PC-9 (cell line): Measurements from ENCODE around the gene CPS1. TPM values are rescaled to one million over a fixed set of nuclear protein-coding genes. Genes with fewer than 3 reads are reported as not detected.

Experiments used
- BruUV-seq: library from RNA; stranded (reverse); fragments of 400-500 nt; replicated peaks from 2 replicates; lab custom pipeline; 2021; lab: Mats Ljungman, UMichigan
- CTCF ChIA-PET: fragments of 300-600 bp; sonication (Branson Sonifier 250); formaldehyde crosslinking; loops from one replicate; lab custom pipeline; 2022; ENCODE audit warnings: antibody characterized with exemption; lab: Charles Lee
- POLR2A ChIA-PET: fragments of 300-600 bp; sonication (Branson Sonifier 250); formaldehyde crosslinking; loops from one replicate; lab custom pipeline; 2022; ENCODE audit warnings: antibody characterized with exemption; ENCODE audit not compliant: unreplicated experiment; lab: Charles Lee
- DNase-seq, 2 experiments: peaks; one replicate each; pipeline versions ENCODE4 v3.0.0 to v3.0.0-alpha.2; 2015 to 2022; ENCODE audit warnings: mixed read lengths in 1 of 2
- H2AFZ ChIP-seq: fragments of 200-600 bp; sonication (generic); 2 replicates; pipeline ENCODE4 v1.8.1; 2017; ENCODE audit warnings: antibody characterized with exemption
- H3F3A ChIP-seq: fragments of 200-600 bp; sonication (generic); 2 replicates; pipeline ENCODE4 v1.8.1; 2017; ENCODE audit warnings: antibody characterized with exemption, mild to moderate bottlenecking, low read depth; ENCODE audit not compliant: insufficient read depth
- H3K27ac ChIP-seq: fragments of 200-600 bp; sonication (generic); 2 replicates; pipeline ENCODE4 v1.6.1; 2016; ENCODE audit warnings: mixed run types
- H3K27me3 ChIP-seq: fragments of 200-600 bp; sonication (generic); 2 replicates; pipeline ENCODE4 v1.6.1; 2016; ENCODE audit warnings: low read depth, mixed run types; ENCODE audit not compliant: insufficient read depth
- H3K36me3 ChIP-seq: fragments of 200-600 bp; sonication (generic); 2 replicates; pipeline ENCODE4 v1.6.1; 2016; ENCODE audit warnings: low read depth, mixed run types
- H3K4me1 ChIP-seq: fragments of 200-600 bp; sonication (generic); replicated peaks from 2 replicates; pipeline ENCODE4 v1.6.1; 2016; ENCODE audit warnings: mixed run types; ENCODE audit not compliant: insufficient read depth
- H3K4me2 ChIP-seq: fragments of 200-600 bp; sonication (generic); 2 replicates; pipeline ENCODE4 v1.6.1; 2017; ENCODE audit warnings: mixed run types
- H3K4me3 ChIP-seq: fragments of 200-600 bp; sonication (generic); 2 replicates; pipeline ENCODE4 v1.6.1; 2016; ENCODE audit warnings: mixed run types
- H3K79me2 ChIP-seq: fragments of 200-600 bp; sonication (generic); 2 replicates; pipeline ENCODE4 v1.6.1; 2017; ENCODE audit warnings: low read depth, mixed run types
- H3K9me2 ChIP-seq: fragments of 200-600 bp; sonication (generic); 2 replicates; pipeline ENCODE4 v1.8.1; 2017; ENCODE audit warnings: mild to moderate bottlenecking; ENCODE audit not compliant: insufficient read depth
- H3K9me3 ChIP-seq: fragments of 200-600 bp; sonication (generic); 2 replicates; pipeline ENCODE4 v1.8.1; 2016; ENCODE audit warnings: low read depth; ENCODE audit not compliant: insufficient read depth
- H4K20me1 ChIP-seq: fragments of 200-600 bp; sonication (generic); 2 replicates; pipeline ENCODE4 v1.8.1; 2017; ENCODE audit not compliant: insufficient read depth
- EZH2 ChIP-seq: fragments of 200-600 bp; sonication (generic); IDR thresholded peaks from 2 replicates; pipeline ENCODE4 v1.8.0; 2017; ENCODE audit warnings: antibody characterized with exemption, low read depth
- intact Hi-C: fragments of 100-400 bp; cut with micrococcal nuclease; formaldehyde crosslinking; loops from one replicate; pipeline ENCODE4 v1.10.0; 2022; ENCODE audit not compliant: unreplicated experiment
- total RNA-seq: library from RNA; stranded (reverse); gene quantifications from 2 replicates; pipeline ENCODE4 v1.2.3, GENCODE V29; 2021
- TF ChIP-seq, protein P1 (sequence below): fragments of 200-600 bp; sonication (generic); conservative IDR thresholded peaks from 2 replicates; pipeline ENCODE4 v1.6.1; 2017; ENCODE audit warnings: mixed run types, antibody characterized with exemption, mild to moderate bottlenecking, moderate library complexity

Gene CPS1
- total RNA-seq, 1 experiment from 2014 or later = 27.5 TPM

DNA sequence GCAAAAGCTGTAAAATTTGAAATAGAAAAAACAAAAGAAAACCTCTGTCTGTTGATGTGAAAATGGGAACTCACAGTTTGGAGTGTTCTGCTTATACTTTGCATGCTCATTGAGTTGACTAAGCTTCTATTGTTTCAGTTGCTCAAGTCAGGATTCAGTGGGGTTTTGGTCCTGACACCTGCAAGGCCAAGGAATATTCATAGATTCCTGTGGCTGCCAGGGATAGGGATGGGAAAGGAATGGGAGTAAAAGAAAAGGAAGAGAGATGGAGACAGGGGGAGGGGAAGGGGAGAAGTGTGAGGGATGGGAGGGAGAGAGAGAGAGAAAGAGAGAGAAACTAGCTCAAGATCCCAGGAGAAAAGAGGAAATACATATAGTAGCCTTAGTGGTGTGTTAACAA lies 1.3 kb downstream of the CPS1 start:
- H3K4me3 ChIP-seq = no peak overlapping the region
- ChIA-PET POLR2A (interaction anchor here (0.7 kb wide), 1 partner anchor 15 kb away, joined by 3 read pairs; no protein-coding TSS in a partner anchor), CTCF (no interaction called here)
- H3K9me2 ChIP-seq = no peaks in the 10 kb centered on the region
- no peaks in the 10 kb centered on the region for H3K27me3 ChIP-seq
- H3K4me1 ChIP-seq = no peaks in the 10 kb centered on the region
- no peak overlapping the region for H3K4me2 ChIP-seq
- no peak overlapping the region for H2AFZ ChIP-seq
- no peak for DNase-seq
- no peaks in the 10 kb centered on the region for H3K9me3 ChIP-seq
- BruUV-seq = no TSS peak
- H3K36me3 ChIP-seq = no peaks in the 10 kb centered on the region
- no peaks in the 10 kb centered on the region for H3F3A ChIP-seq
- intact Hi-C loops = no loop called here
- H4K20me1 ChIP-seq = no peaks in the 10 kb centered on the region
- TF ChIP-seq, protein P1, sequence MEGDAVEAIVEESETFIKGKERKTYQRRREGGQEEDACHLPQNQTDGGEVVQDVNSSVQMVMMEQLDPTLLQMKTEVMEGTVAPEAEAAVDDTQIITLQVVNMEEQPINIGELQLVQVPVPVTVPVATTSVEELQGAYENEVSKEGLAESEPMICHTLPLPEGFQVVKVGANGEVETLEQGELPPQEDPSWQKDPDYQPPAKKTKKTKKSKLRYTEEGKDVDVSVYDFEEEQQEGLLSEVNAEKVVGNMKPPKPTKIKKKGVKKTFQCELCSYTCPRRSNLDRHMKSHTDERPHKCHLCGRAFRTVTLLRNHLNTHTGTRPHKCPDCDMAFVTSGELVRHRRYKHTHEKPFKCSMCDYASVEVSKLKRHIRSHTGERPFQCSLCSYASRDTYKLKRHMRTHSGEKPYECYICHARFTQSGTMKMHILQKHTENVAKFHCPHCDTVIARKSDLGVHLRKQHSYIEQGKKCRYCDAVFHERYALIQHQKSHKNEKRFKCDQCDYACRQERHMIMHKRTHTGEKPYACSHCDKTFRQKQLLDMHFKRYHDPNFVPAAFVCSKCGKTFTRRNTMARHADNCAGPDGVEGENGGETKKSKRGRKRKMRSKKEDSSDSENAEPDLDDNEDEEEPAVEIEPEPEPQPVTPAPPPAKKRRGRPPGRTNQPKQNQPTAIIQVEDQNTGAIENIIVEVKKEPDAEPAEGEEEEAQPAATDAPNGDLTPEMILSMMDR = no peak
- no peaks in the 10 kb centered on the region for H3K79me2 ChIP-seq
- no peak overlapping the region for H3K27ac ChIP-seq

DNA sequence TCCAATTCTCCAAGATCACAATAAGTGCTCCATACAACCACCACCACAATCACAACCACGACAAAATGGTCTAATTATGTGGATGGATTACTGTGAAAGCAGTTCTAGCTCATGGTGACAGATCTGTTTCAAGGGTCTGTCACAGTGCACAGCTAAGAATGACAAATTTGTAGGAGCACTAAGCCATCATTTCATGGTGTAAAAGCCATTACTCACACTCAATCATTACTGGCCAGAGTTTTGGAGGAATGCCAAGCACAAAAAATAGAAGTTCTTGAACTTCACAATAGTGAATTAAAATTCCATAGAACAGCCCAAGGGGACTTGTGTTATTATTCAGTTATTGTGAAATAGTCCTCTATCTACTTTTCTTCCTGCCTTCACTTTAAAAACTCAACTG lies 2.3 kb downstream of the CPS1 start:
- no peaks in the 10 kb centered on the region for H3K9me2 ChIP-seq
- no peaks in the 10 kb centered on the region for H3F3A ChIP-seq
- no peak overlapping the region for H2AFZ ChIP-seq
- intact Hi-C loops = no loop called here
- ChIA-PET CTCF (no interaction called here), POLR2A (no interaction called here)
- H4K20me1 ChIP-seq = no peaks in the 10 kb centered on the region
- H3K9me3 ChIP-seq = no peaks in the 10 kb centered on the region
- no peak overlapping the region for H3K27ac ChIP-seq
- no peak overlapping the region for H3K4me3 ChIP-seq
- no TSS peak for BruUV-seq
- H3K27me3 ChIP-seq = no peaks in the 10 kb centered on the region
- H3K79me2 ChIP-seq = no peaks in the 10 kb centered on the region
- H3K36me3 ChIP-seq = no peaks in the 10 kb centered on the region
- TF ChIP-seq EZH2 = no peak
- TF ChIP-seq, protein P1 = no peak
- no peak for DNase-seq
- no peak overlapping the region for H3K4me2 ChIP-seq
- H3K4me1 ChIP-seq = no peaks in the 10 kb centered on the region

DNA sequence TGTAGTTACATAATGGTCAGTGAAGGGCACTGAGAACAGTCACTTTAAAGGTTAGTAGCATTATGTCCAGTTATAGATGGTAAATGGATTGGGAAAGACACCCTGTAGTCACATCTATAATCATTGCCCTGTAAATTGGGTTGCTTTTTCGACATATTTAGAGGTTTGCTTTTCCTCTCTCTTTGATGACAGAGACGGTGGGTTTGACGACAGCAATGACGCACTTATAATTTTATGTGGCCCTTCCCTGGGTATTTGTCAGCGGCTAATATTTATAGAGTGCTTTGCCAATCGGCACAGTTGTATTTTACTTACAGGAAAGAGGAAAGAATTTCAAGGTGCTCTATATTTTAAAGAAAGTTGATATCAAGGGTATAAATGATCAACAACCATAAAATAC lies 2.8 kb downstream of the CPS1 start:
- Histone ChIP-seq H3K4me2 (no peak overlapping the region), H2AFZ (no peak overlapping the region), H3K9me2 (no peaks in the 10 kb centered on the region), H3K36me3 (no peaks in the 10 kb centered on the region), H3K27ac (no peak overlapping the region), H3K4me3 (no peak overlapping the region), H3K79me2 (no peaks in the 10 kb centered on the region), H3F3A (no peaks in the 10 kb centered on the region), H4K20me1 (no peaks in the 10 kb centered on the region), H3K27me3 (no peaks in the 10 kb centered on the region), H3K9me3 (no peaks in the 10 kb centered on the region), H3K4me1 (no peaks in the 10 kb centered on the region)
- CTCF ChIA-PET = no interaction called here
- DNase-seq = no peak
- no TSS peak for BruUV-seq
- POLR2A ChIA-PET = no interaction called here
- intact Hi-C loops = no loop called here
- TF ChIP-seq, protein P1 = no peak
- no peak for TF ChIP-seq EZH2
